ENCODE results near the gene UQCR11.

DNA sequence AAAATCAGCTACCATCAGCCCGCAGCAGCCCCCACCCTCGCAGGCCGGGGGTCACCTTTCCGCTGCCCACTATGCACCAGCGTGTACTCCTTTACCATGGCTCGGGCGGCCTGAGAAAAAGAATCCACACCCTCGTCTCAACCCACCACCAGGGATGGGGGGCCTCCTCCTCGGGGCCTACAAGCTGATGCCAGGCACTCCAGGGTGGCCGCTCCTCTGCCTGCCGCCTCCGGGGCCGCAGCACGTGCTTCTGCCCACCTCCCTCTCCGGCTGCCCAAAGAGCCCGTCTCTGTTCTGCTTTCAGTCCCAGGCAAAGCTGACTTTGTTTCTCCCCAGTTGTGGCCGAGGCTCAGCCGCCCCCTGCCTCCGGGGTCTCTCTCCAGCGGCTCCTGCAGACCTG lies 26.0 kb downstream of the UQCR11 start:
- TF ChIP-seq POLR2A (IDR thresholded peaks at IDR 0.05) (no peak), CTCF (IDR thresholded peaks at IDR 0.05) (no peak)

All from testis (tissue), 2 donors.